HS-27A (cell line): Measurements from ENCODE around the gene GDF2.

ENCODE experiments used
- DNase-seq: peaks from one replicate; pipeline ENCODE4 v3.0.0-alpha.2; 2012; ENCODE audit warnings: low read depth, missing footprints

Gene GDF2

GRCh38 chr10:47370015-47370767, 47.9 kb downstream of the GDF2 start:
- DNase-seq, result no peak

GRCh38 chr10:47370878-47371277, 48.6 kb downstream of the GDF2 start:
- DNase-seq, result no peak

GRCh38 chr10:47371629-47372485, 49.6 kb downstream of the GDF2 start:
- no peak for DNase-seq

GRCh38 chr10:47372726-47373125, 50.5 kb downstream of the GDF2 start:
- DNase-seq, result no peak

- no peak for DNase-seq
Observed at GRCh38 chr10:47374611-47375536, 52.6 kb downstream of the GDF2 start.

GRCh38 chr10:47376522-47377220, 54.4 kb downstream of the GDF2 start:
- no peak for DNase-seq
